Fibroblast of peridontal ligament (primary cell): ENCODE results near the gene SPNS3.

ENCODE experiments used
- DNase-seq: peaks from one replicate; pipeline ENCODE4 v3.0.0-alpha.2; 2010; ENCODE audit errors: extremely low read depth

Gene SPNS3

GRCh38 chr17:4469552-4469951 lies 35.8 kb downstream of the SPNS3 start:
- no peak for DNase-seq

- no peak for DNase-seq
Measured at GRCh38 chr17:4472286-4472685, 38.5 kb downstream of the SPNS3 start.

- no peak for DNase-seq
Measured at GRCh38 chr17:4474093-4474492, 40.4 kb downstream of the SPNS3 start.

DNA sequence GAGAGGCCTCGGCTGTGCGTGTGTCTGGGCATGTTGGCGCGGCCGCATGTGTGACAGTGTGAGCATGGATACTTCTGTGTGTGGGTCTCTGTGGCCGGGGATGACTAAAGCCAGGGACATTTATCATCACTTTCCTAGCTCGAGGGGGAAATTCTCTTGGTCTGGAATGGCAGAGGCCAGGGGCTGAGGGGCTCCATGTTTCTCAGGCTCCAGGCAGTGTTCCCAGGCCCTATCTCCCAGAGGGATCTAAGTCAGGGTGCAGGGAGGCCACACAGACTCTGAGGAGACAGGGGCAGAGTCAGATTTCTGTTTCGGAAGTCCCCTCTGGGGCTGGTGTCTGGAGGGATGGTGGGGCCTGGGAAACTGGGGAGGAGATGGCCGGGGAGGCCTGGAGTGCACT lies 41.3 kb downstream of the SPNS3 start:
- DNase-seq, result no peak

DNA sequence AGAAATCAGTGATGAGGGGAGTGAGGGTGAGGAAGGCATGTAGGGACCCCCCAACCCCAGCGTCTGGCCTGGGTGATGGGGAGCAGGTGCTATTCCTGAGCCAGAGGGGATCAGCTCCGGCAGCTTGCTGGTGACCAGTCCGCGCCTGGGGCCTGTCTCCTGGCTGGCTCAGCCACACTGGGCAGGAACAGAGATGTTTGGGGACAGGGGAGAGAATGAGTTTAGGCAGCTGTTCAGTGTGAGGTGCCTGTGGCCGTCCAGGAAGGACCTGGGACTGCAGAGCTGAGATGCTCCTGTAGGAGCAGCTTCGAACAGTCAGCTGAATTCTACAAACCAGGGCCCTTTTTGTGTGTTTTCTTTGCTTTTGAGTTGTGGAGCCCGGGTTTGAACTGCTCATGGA lies 41.7 kb downstream of the SPNS3 start:
- no peak for DNase-seq

DNA sequence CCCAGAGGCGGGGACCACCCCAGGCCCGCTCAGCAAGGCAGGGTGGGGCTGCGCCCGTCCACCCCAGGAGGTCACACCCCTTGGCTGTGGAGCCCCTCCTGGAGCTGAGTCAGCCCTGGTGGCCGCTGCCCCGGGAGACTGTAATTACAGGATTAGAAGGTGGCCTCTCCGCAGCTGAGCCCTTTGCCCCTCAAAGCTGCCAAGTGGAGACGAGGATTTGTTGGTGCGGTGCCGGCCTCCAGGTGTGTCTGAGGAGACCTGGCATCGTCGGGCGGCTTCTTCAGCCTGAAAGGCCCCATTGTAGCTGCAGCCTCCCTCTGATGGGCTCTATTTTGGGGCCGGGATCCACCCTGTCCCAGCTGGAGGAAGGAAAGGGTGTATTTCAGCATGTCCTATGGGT lies 42.3 kb downstream of the SPNS3 start:
- DNase-seq, result no peak

- no peak for DNase-seq
Measured at GRCh38 chr17:4476511-4477070, 42.9 kb downstream of the SPNS3 start.

- no peak for DNase-seq
Measured at GRCh38 chr17:4477255-4477791, 43.6 kb downstream of the SPNS3 start.

- DNase-seq, result no peak
Measured at GRCh38 chr17:4478318-4478830, 44.6 kb downstream of the SPNS3 start.

- DNase-seq, result no peak
Measured at GRCh38 chr17:4479340-4479981, 45.7 kb downstream of the SPNS3 start.

- DNase-seq, result no peak
Measured at GRCh38 chr17:4479982-4480751, 46.4 kb downstream of the SPNS3 start.

DNA sequence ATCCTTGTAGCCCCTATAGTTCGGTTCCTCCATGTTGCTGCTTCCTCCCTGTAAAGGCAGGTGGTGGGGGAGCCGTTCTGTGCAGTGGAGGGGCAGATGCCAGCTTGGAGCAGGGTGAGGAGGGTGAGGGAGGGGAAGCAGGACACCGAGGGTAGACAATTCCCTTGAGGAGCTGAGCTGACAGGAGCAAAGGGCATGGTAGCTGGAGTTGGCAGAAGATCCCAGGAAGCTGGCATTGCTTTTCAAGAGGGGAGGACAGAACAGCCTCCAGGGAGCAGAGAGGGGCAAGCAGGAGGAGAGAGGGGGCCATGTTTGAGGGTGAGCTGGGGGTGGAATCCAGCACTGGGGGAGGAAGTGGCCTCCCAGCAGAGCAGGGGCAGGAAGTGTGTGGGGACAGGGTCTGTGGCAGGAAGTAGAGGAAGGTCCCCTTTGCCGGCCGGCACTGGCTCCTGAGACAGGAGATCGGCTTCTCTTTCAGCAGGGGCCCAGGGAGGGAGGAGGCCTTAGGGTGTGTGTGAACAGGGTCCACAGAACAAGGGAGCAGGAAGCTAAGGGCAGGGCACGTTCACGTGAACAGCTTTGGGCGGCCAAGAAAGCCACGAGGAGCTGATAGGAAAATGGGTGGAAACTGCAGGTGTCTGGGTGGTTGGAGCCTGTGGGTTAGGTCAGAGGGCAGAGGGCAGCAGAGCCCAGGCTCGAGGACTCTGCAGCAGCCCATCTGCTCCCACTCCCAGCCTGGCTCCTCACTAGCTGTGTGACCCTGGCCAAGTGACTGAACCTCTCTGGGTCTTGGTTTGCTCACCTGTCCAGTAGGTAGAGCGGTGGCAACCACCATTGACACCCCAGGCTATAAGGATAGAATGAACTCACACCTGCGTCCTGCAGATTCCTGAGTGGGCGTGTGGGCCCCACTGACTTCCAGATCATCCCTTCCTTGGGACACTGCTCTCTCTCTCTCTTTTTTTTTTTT lies 47.5 kb downstream of the SPNS3 start:
- no peak for DNase-seq

- no peak for DNase-seq
Measured at GRCh38 chr17:4482338-4483011, 48.7 kb downstream of the SPNS3 start.

GRCh38 chr17:4483012-4483840 lies 49.5 kb downstream of the SPNS3 start:
- DNase-seq, result no peak

DNA sequence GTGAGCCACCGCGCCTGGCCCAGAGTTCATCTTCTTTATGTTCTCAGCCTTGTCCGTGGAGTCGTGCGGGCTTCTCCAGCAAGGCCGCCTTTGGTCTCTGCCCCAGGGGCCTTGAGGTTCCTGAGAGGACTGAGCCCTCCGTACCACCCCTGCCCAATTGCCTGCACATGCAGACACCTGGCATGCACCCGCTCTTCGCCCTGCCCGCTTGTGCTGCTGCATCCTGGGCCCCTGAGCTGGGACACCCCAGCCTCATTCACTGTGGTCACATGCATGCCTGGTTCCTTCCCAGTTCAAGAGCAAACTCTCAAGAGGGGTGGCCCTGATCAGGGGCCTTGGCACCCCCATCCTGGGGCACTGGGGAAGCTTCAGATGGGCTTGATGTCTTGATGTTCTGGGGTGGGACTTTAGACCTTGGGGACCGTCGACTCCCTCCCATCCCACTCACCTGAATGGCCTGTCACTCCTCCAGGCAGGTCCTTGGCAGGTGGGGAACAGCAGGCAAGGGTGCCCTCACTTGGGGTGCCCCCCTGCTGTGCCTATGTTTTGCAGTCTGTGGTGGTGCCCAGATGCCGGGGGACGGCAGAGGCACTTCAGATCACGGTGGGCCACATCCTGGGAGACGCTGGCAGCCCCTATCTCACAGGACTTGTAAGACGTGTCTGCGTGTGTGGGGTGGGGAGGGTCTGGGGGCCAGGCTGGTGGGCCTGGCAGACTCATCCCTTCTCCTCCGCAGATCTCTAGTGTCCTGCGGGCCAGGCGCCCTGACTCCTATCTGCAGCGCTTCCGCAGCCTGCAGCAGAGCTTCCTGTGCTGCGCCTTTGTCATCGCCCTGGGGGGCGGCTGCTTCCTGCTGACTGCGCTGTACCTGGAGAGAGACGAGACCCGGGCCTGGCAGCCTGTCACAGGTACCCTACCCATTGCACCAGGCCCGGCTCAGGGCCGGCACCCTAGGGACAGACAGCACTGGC lies 52.2 kb downstream of the SPNS3 start:
- no peak for DNase-seq

GRCh38 chr17:4487296-4487695 lies 53.6 kb downstream of the SPNS3 start:
- no peak for DNase-seq

- no peak for DNase-seq
Measured at GRCh38 chr17:4487820-4488716, 54.3 kb downstream of the SPNS3 start.
